Erythroblast (primary cell): ENCODE results near the gene SORT1.

Experiments
- DNase-seq, 2 experiments: peaks; one replicate each; lab custom pipeline; 2025; lab: John Stamatoyannopoulos, UW
- GATA1 ChIP-seq: IDR thresholded peaks from 2 replicates; pipeline ENCODE4 v1.6.1; 2011; ENCODE audit warnings: low read depth, mild to moderate bottlenecking, control low read depth, low read length, moderate library complexity
- POLR2A ChIP-seq: IDR thresholded peaks from 2 replicates; pipeline ENCODE4 v1.6.1; 2011; ENCODE audit warnings: mild to moderate bottlenecking, low read length

The SORT1 gene

GRCh38 chr1:109281680-109282496 is 115.8 kb downstream of the SORT1 start:
- DNase-seq: peak; percentile 21 to 24
- TF ChIP-seq GATA1 (no peak), POLR2A (no peak)

GRCh38 chr1:109280862-109281261 is 116.9 kb downstream of the SORT1 start:
- no peak for TF ChIP-seq GATA1
- no peak for DNase-seq

GRCh38 chr1:109279615-109280278 is 118.0 kb downstream of the SORT1 start:
- DNase-seq: no peak
- no peak for TF ChIP-seq POLR2A
- TF ChIP-seq GATA1: no peak

GRCh38 chr1:109277434-109278204 is 120.1 kb downstream of the SORT1 start:
- DNase-seq: peak; percentile 78 to 84
- TF ChIP-seq POLR2A (no peak), GATA1 (no peak)

- DNase-seq: no peak
- TF ChIP-seq GATA1 (no peak), POLR2A (no peak)
Observed at GRCh38 chr1:109275706-109276345, 121.9 kb downstream of the SORT1 start.

GRCh38 chr1:109274533-109275476 is 122.9 kb downstream of the SORT1 start:
- TF ChIP-seq GATA1 (no peak), POLR2A (no peak)
- no peak for DNase-seq

GRCh38 chr1:109273570-109274288 is 124.0 kb downstream of the SORT1 start:
- DNase-seq: no peak
- no peak for TF ChIP-seq POLR2A
- no peak for TF ChIP-seq GATA1

- TF ChIP-seq GATA1 (no peak), POLR2A (no peak)
- no peak for DNase-seq
Observed at GRCh38 chr1:109272831-109273547, 124.7 kb downstream of the SORT1 start.

- TF ChIP-seq GATA1 (no peak), POLR2A (no peak)
- DNase-seq: no peak
Observed at GRCh38 chr1:109272021-109272799, 125.5 kb downstream of the SORT1 start.

GRCh38 chr1:109271458-109271857 is 126.3 kb downstream of the SORT1 start:
- TF ChIP-seq GATA1: no peak
- TF ChIP-seq POLR2A: no peak
- DNase-seq: no peak
